Mucosa of stomach (tissue), 1 donor: Measurements from ENCODE around the gene PDE1C.
"Not testable (repeated sequence)": the region's sequence is repeated elsewhere in the genome, so short reads cannot be mapped to it uniquely, and the experiment has no call there.

Source experiments
- H3K27me3 ChIP-seq: one replicate; pipeline ENCODE4 v1.7.0; 2013; ENCODE audit warnings: mild to moderate bottlenecking, low read length; ENCODE audit not compliant: control insufficient read depth, insufficient read depth
- H3K36me3 ChIP-seq: one replicate; pipeline ENCODE4 v1.7.0; 2013; ENCODE audit warnings: low read length; ENCODE audit not compliant: control insufficient read depth, insufficient read depth
- H3K4me1 ChIP-seq: one replicate; pipeline ENCODE4 v1.7.0; 2013; ENCODE audit warnings: mild to moderate bottlenecking, low read length; ENCODE audit not compliant: control insufficient read depth, insufficient read depth
- H3K4me3 ChIP-seq: one replicate; pipeline ENCODE4 v1.7.0; 2013; ENCODE audit warnings: low read length
- H3K9ac ChIP-seq: one replicate; pipeline ENCODE4 v1.7.0; 2013; ENCODE audit warnings: mild to moderate bottlenecking, low read length, moderate library complexity
- H3K9me3 ChIP-seq: one replicate; pipeline ENCODE4 v1.7.0; 2013; ENCODE audit warnings: mild to moderate bottlenecking, low read length, moderate library complexity; ENCODE audit not compliant: control insufficient read depth
- donor health status: Pancreatic carcinoma.

PDE1C gene

GRCh38 chr7:32018845-32019578 lies 51.2 kb downstream of the PDE1C start:
- no peak overlapping the region for H3K9ac ChIP-seq
- no peaks in the 10 kb centered on the region for H3K9me3 ChIP-seq
- H3K27me3 ChIP-seq = no peaks in the 10 kb centered on the region
- no peaks in the 10 kb centered on the region for H3K36me3 ChIP-seq
- H3K4me1 ChIP-seq = no peaks in the 10 kb centered on the region
- H3K4me3 ChIP-seq = no peak overlapping the region

DNA sequence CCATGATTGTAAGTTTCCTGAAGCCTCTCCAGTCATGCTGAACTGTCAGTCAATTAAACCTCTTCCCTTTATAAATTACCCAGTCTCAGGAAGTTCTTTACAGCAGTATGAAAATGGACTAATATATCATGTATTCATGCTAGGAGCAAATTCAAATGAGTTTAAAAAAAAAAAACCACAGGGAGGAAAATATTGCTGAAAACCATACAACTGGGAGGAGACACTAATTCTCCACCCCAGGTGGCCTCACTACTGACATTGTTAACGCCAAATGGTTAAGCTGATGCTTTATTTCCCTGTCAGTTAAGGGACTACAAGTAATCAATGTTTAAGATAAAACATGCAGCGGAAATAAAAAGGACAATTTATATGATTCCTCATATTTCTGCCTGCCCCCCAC lies 55.1 kb downstream of the PDE1C start:
- Histone ChIP-seq H3K4me1 (no peaks in the 10 kb centered on the region), H3K4me3 (no peak overlapping the region), H3K9ac (no peak overlapping the region), H3K9me3 (no peaks in the 10 kb centered on the region), H3K36me3 (no peaks in the 10 kb centered on the region), H3K27me3 (no peaks in the 10 kb centered on the region)

GRCh38 chr7:32013471-32013870 lies 56.7 kb downstream of the PDE1C start:
- H3K4me1 ChIP-seq, H3K9ac ChIP-seq, H3K9me3 ChIP-seq, H3K4me3 ChIP-seq, H3K36me3 ChIP-seq, H3K27me3 ChIP-seq: not testable (repeated sequence)

- Histone ChIP-seq H3K36me3 (no peaks in the 10 kb centered on the region), H3K4me1 (no peaks in the 10 kb centered on the region), H3K9me3 (no peaks in the 10 kb centered on the region), H3K9ac (no peak overlapping the region), H3K27me3 (no peaks in the 10 kb centered on the region), H3K4me3 (no peak overlapping the region)
These were observed 64.6 kb downstream of the PDE1C start for GRCh38 chr7:32005577-32005976.

DNA sequence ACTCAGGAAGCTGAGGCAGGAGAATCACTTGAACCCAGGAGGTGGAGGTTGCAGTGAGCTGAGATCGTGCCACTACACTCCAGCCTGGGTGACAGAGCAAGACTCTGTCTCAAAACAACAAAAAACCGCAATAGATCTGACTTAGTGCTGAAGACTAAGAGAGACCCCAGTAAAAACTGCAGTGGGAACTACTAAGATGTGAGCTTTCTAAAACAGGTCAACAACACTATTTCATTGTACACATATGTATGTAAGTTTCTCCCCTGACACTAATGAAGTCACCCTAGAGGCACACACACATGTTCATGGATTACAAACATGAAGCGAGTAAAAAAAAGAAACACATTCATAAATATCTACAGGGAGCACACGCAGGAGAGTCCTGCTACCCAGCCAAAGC lies 68.3 kb downstream of the PDE1C start:
- Histone ChIP-seq H3K9ac (no peak overlapping the region), H3K27me3 (no peaks in the 10 kb centered on the region), H3K36me3 (no peaks in the 10 kb centered on the region), H3K4me1 (no peaks in the 10 kb centered on the region), H3K4me3 (no peak overlapping the region), H3K9me3 (no peaks in the 10 kb centered on the region)

DNA sequence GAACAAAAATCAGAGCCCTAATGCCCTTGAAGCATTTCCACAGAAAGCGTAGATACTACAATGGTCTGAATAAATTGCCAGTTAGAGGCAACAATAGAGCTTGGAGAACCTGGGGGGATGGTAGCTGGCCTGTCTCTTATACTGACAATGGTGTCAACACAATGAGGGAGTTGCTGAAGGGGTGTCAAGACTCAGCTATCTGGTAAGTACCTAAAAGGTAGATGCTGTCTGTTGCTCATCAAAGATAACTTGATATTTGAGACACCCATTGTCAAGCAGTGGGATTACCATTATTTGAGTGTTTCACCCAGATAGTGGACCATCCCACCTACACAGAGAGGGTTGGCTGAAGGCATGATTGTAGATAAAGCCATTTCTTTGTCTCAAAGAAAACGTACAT lies 72.8 kb downstream of the PDE1C start:
- H3K4me3 ChIP-seq = no peak overlapping the region
- H3K27me3 ChIP-seq = no peaks in the 10 kb centered on the region
- H3K4me1 ChIP-seq = no peaks in the 10 kb centered on the region
- H3K9me3 ChIP-seq = no peaks in the 10 kb centered on the region
- H3K36me3 ChIP-seq = no peaks in the 10 kb centered on the region
- H3K9ac ChIP-seq = no peak overlapping the region

GRCh38 chr7:31995134-31995533 lies 75.1 kb downstream of the PDE1C start:
- no peak overlapping the region for H3K9ac ChIP-seq
- no peaks in the 10 kb centered on the region for H3K36me3 ChIP-seq
- H3K4me3 ChIP-seq = no peak overlapping the region
- H3K4me1 ChIP-seq = no peaks in the 10 kb centered on the region
- H3K27me3 ChIP-seq = no peaks in the 10 kb centered on the region
- H3K9me3 ChIP-seq = no peaks in the 10 kb centered on the region

DNA sequence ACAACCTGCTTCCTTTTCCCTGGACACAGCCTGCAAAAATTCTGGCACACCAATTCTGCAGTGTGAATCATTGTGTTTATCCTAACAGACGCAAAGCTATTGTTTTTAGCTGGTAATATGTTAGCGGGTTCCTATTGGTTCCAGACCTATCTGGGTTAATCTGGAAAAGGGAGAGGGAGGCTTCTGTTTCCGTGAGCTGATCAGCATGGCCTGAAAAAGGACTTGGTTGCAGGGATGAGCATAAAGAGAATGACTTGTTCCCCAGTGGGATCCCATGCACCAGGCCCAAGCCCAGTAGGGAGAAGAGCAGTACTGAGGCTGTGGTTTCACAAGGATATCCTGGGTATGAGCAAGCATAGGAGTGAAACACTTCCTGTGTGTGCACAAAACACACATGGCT lies 78.4 kb downstream of the PDE1C start:
- no peaks in the 10 kb centered on the region for H3K4me1 ChIP-seq
- H3K36me3 ChIP-seq = no peaks in the 10 kb centered on the region
- H3K9ac ChIP-seq = no peak overlapping the region
- H3K27me3 ChIP-seq = no peaks in the 10 kb centered on the region
- H3K9me3 ChIP-seq = no peaks in the 10 kb centered on the region
- H3K4me3 ChIP-seq = no peak overlapping the region

- Histone ChIP-seq H3K36me3 (no peaks in the 10 kb centered on the region), H3K4me3 (no peak overlapping the region), H3K9me3 (no peaks in the 10 kb centered on the region), H3K27me3 (no peaks in the 10 kb centered on the region), H3K4me1 (no peaks in the 10 kb centered on the region), H3K9ac (no peak overlapping the region)
These were observed 78.8 kb downstream of the PDE1C start for GRCh38 chr7:31991406-31991805.

DNA sequence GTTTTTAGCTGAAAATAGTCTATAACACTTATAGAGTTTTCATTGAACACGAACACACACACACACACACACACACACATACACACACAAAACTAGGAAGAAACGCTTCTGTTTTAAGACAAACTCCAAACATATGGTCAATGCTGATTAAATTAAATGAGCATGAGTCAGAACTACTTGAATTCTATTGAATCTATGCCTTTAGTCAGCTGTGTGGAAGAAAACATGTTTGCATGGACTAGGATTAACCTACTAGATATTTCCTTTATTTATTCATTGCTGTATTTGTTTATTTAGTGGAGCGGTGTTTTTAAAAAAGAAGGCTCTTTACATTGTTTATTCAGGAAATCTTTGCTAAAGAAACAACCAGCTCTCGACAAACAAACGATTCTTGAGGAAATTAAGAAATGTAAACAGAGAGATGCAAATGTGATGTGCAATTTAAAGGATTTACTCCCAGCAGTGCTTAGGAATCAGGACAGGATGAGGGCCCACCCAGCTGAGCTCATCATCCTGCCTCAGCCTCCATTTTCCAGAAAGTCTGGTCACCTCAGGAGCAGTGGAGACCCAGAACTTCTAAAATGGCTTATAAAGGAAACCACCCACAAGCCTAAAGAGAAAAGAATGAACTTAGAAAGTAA lies 83.2 kb downstream of the PDE1C start:
- Histone ChIP-seq H3K4me3 (no peak overlapping the region), H3K9ac (no peak overlapping the region), H3K27me3 (no peaks in the 10 kb centered on the region), H3K36me3 (no peaks in the 10 kb centered on the region), H3K4me1 (no peaks in the 10 kb centered on the region), H3K9me3 (no peaks in the 10 kb centered on the region)

DNA sequence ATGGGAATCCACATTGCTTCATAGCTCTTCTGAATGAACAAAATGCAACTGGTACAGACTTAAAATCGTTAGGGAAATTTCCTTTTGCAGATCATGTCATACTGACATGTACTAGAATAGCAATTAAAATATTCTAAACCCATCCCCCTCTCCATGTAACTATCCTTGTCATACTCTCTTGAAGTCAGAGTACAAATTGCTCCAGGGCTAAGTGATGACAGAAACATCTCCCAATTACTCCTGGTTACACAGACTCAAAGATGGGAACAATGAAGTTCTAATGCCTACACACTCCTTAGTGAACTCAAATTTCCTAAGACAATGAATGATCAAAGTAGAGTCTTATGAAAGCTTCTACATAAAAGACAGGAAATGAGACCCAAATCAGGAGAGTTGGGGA lies 87.2 kb downstream of the PDE1C start:
- H3K4me1 ChIP-seq = peaks cover 4% of the 10 kb centered on the region
- no peak overlapping the region for H3K9ac ChIP-seq
- H3K4me3 ChIP-seq = no peak overlapping the region
- no peaks in the 10 kb centered on the region for H3K36me3 ChIP-seq
- no peaks in the 10 kb centered on the region for H3K9me3 ChIP-seq
- H3K27me3 ChIP-seq = no peaks in the 10 kb centered on the region

GRCh38 chr7:31981874-31982390 lies 88.3 kb downstream of the PDE1C start:
- Histone ChIP-seq H3K9ac (no peak overlapping the region), H3K36me3 (no peaks in the 10 kb centered on the region), H3K4me3 (no peak overlapping the region), H3K9me3 (no peaks in the 10 kb centered on the region), H3K4me1 (peaks cover 4% of the 10 kb centered on the region), H3K27me3 (no peaks in the 10 kb centered on the region)
